Nephron (organoid): Measurements from ENCODE around the gene PKN2.

ENCODE experiments used
- H3K27ac Mint-ChIP-seq, 3 experiments: 2 replicates each; pipeline ENCODE4 v1.8.0; 2020; ENCODE audit warnings: mixed read lengths in 3 of 3, mild to moderate bottlenecking in 2 of 3, moderate library complexity in 1 of 3
- H3K27me3 Mint-ChIP-seq: 2 replicates; pipeline ENCODE4 v1.8.0; 2021; ENCODE audit warnings: low read depth, mild to moderate bottlenecking, moderate library complexity, mixed read lengths
- H3K36me3 Mint-ChIP-seq: 2 replicates; pipeline ENCODE4 v1.8.0; 2020; ENCODE audit warnings: low read depth, mixed read lengths
- H3K4me1 Mint-ChIP-seq: 2 replicates; pipeline ENCODE4 v1.8.0; 2020; ENCODE audit warnings: mixed read lengths
- H3K4me3 Mint-ChIP-seq, 3 experiments: 2 replicates each; pipeline ENCODE4 v1.8.0; 2020; ENCODE audit warnings: mild to moderate bottlenecking in 3 of 3, mixed read lengths in 3 of 3, moderate library complexity in 2 of 3
- H3K9me3 Mint-ChIP-seq: 2 replicates; pipeline ENCODE4 v1.8.0; 2020; ENCODE audit warnings: mixed read lengths
- CTCF ChIP-seq, 3 experiments: fragments of 200-600 bp; sonication (generic); IDR thresholded peaks; one replicate each; pipeline ENCODE4 v1.5.0; 2021; ENCODE audit warnings: antibody characterized with exemption in 3 of 3; ENCODE audit not compliant: unreplicated experiment in 3 of 3

The PKN2 gene

GRCh38 chr1:88777604-88778149, 93.6 kb downstream of the PKN2 start:
- H3K4me3 Mint-ChIP-seq: no peak overlapping the region
- no peak overlapping the region for H3K27ac Mint-ChIP-seq
- H3K4me1 Mint-ChIP-seq: no peaks in the 10 kb centered on the region
- peaks cover 75% of the 10 kb centered on the region for H3K36me3 Mint-ChIP-seq
- H3K9me3 Mint-ChIP-seq: no peaks in the 10 kb centered on the region
- no peaks in the 10 kb centered on the region for H3K27me3 Mint-ChIP-seq
- TF ChIP-seq CTCF (IDR thresholded peaks at IDR 0.05; ENCODE audit: unreplicated experiment in 3 of 3): no peak

GRCh38 chr1:88779880-88780279, 95.8 kb downstream of the PKN2 start:
- Mint-ChIP-seq H3K4me1 (no peaks in the 10 kb centered on the region), H3K4me3 (no peak overlapping the region), H3K9me3 (no peaks in the 10 kb centered on the region), H3K36me3 (peaks cover 64% of the 10 kb centered on the region), H3K27me3 (no peaks in the 10 kb centered on the region), H3K27ac (no peak overlapping the region)
- TF ChIP-seq CTCF (IDR thresholded peaks at IDR 0.05; ENCODE audit: unreplicated experiment in 3 of 3): no peak

GRCh38 chr1:88780485-88780884, 96.4 kb downstream of the PKN2 start:
- no peak overlapping the region for H3K4me3 Mint-ChIP-seq
- H3K27ac Mint-ChIP-seq: no peak overlapping the region
- no peaks in the 10 kb centered on the region for H3K27me3 Mint-ChIP-seq
- no peaks in the 10 kb centered on the region for H3K4me1 Mint-ChIP-seq
- TF ChIP-seq CTCF (IDR thresholded peaks at IDR 0.05; ENCODE audit: unreplicated experiment in 3 of 3): no peak
- H3K36me3 Mint-ChIP-seq: peaks cover 62% of the 10 kb centered on the region
- no peaks in the 10 kb centered on the region for H3K9me3 Mint-ChIP-seq

GRCh38 chr1:88783145-88783544, 99.1 kb downstream of the PKN2 start:
- Mint-ChIP-seq H3K36me3 (peaks cover 49% of the 10 kb centered on the region), H3K4me3 (no peak overlapping the region), H3K27me3 (no peaks in the 10 kb centered on the region), H3K9me3 (no peaks in the 10 kb centered on the region), H3K27ac (peak overlapping the region in 1 of 3 experiments; percentile 25), H3K4me1 (no peaks in the 10 kb centered on the region)
- no peak for TF ChIP-seq CTCF (IDR thresholded peaks at IDR 0.05; ENCODE audit: unreplicated experiment in 3 of 3)

GRCh38 chr1:88784551-88784950, 100.5 kb downstream of the PKN2 start:
- Mint-ChIP-seq H3K27me3 (no peaks in the 10 kb centered on the region), H3K4me1 (no peaks in the 10 kb centered on the region), H3K36me3 (peaks cover 46% of the 10 kb centered on the region), H3K27ac (no peak overlapping the region), H3K4me3 (no peak overlapping the region), H3K9me3 (no peaks in the 10 kb centered on the region)
- TF ChIP-seq CTCF (IDR thresholded peaks at IDR 0.05; ENCODE audit: unreplicated experiment in 3 of 3): no peak
